ENCODE measurements around the gene ANAPC7.
"Not testable (repeated sequence)": the region's sequence is repeated elsewhere in the genome, so short reads cannot be mapped to it uniquely, and the experiment has no call there.

Gene ANAPC7

GRCh38 chr12:110403146-110403975 is at the start of gene ANAPC7:
TSS of gene ANAPC7 (minus strand) at chr12:110403708. CDS start at chr12:110403627, 81 bp downstream.
- DNase-seq = peak; percentile 76

GRCh38 chr12:110451263-110451662 is 47.8 kb upstream of the ANAPC7 start:
- DNase-seq = no peak

- DNase-seq = peak; percentile 86
These were observed 46.4 kb upstream of the ANAPC7 start, which contains the start of gene ARPC3 for GRCh38 chr12:110449799-110450497. TSS of gene ARPC3 (minus strand) at chr12:110450337. CDS start at chr12:110450260, 77 bp downstream.

GRCh38 chr12:110444455-110444854 is 40.9 kb upstream of the ANAPC7 start:
- DNase-seq = no peak

- DNase-seq = no peak
These were observed 32.7 kb upstream of the ANAPC7 start for GRCh38 chr12:110436231-110436630.

GRCh38 chr12:110431957-110432587 is 28.6 kb upstream of the ANAPC7 start:
- no peak for DNase-seq

- DNase-seq = not testable (repeated sequence)
These were observed 26.2 kb upstream of the ANAPC7 start for GRCh38 chr12:110429676-110430075.

GRCh38 chr12:110426406-110426805 is 22.9 kb upstream of the ANAPC7 start:
- DNase-seq = no peak

GRCh38 chr12:110424237-110424636 is 20.7 kb upstream of the ANAPC7 start:
- DNase-seq = no peak

GRCh38 chr12:110421701-110422100 is 18.2 kb upstream of the ANAPC7 start:
- DNase-seq = no peak

- no peak for DNase-seq
These were observed 17.7 kb upstream of the ANAPC7 start for GRCh38 chr12:110421159-110421661.

- DNase-seq = not testable (repeated sequence)
These were observed 17.1 kb upstream of the ANAPC7 start for GRCh38 chr12:110420644-110421043.

GRCh38 chr12:110417113-110417512 is 13.6 kb upstream of the ANAPC7 start:
- DNase-seq = not testable (repeated sequence)

GRCh38 chr12:110410086-110410485 is 6.6 kb upstream of the ANAPC7 start:
- DNase-seq = not testable (repeated sequence)

- not testable (repeated sequence) for DNase-seq
These were observed 1.7 kb upstream of the ANAPC7 start for GRCh38 chr12:110405126-110405662.

- peak; percentile 59 for DNase-seq
These were observed 621 bp upstream of the ANAPC7 start for GRCh38 chr12:110403976-110404682.

- DNase-seq = no peak
These were observed 20.8 kb downstream of the ANAPC7 start for GRCh38 chr12:110382683-110383082.

GRCh38 chr12:110379631-110380030 is 23.9 kb downstream of the ANAPC7 start:
- no peak for DNase-seq

GRCh38 chr12:110379197-110379596 is 24.3 kb downstream of the ANAPC7 start:
- DNase-seq = no peak

- not testable (repeated sequence) for DNase-seq
These were observed 25.2 kb downstream of the ANAPC7 start for GRCh38 chr12:110378131-110378790.

- DNase-seq = no peak
These were observed 29.4 kb downstream of the ANAPC7 start for GRCh38 chr12:110373962-110374611.

Data from NCI-H1092 (cell line).